GM18511 (cell line): Measurements from ENCODE around the gene CAPN6.

ENCODE experiments used
- ATAC-seq: cut with Tn5 transposase; IDR thresholded peaks from one replicate; pipeline ENCODE4 v1.9.1; 2021; ENCODE audit warnings: mild to moderate bottlenecking, moderate library complexity; ENCODE audit not compliant: unreplicated experiment

The CAPN6 gene, protein sequence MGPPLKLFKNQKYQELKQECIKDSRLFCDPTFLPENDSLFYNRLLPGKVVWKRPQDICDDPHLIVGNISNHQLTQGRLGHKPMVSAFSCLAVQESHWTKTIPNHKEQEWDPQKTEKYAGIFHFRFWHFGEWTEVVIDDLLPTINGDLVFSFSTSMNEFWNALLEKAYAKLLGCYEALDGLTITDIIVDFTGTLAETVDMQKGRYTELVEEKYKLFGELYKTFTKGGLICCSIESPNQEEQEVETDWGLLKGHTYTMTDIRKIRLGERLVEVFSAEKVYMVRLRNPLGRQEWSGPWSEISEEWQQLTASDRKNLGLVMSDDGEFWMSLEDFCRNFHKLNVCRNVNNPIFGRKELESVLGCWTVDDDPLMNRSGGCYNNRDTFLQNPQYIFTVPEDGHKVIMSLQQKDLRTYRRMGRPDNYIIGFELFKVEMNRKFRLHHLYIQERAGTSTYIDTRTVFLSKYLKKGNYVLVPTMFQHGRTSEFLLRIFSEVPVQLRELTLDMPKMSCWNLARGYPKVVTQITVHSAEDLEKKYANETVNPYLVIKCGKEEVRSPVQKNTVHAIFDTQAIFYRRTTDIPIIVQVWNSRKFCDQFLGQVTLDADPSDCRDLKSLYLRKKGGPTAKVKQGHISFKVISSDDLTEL

DNA sequence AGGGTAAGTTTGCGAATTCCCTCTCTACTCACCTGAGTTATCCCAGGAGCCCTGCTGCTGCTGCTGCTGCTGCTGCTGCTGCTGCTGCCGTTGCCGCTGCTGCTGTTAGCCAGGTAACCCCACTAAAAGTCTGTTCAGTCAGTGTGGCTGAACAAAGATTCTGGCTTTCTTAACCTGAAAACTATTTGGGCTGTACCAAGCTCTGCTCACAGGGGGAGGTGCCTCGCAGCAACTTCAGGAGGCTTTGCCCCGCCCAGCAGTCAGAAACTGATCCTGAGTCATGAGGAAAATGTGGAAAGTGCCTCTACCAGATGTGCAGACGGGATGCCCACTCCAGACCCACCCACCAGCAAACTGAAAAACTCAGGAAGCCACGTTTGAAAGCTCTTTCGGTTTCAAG lies at the start of gene CAPN6:
Gene CAPN6, minus strand, starts transcription at position 145 of the 400 bp plus-strand sequence. CDS start 6,547 bp downstream, outside the sequence.
- no peak for ATAC-seq

GRCh38 chrX:111319451-111319850 lies 49.2 kb upstream of the CAPN6 start:
- ATAC-seq = no peak

DNA sequence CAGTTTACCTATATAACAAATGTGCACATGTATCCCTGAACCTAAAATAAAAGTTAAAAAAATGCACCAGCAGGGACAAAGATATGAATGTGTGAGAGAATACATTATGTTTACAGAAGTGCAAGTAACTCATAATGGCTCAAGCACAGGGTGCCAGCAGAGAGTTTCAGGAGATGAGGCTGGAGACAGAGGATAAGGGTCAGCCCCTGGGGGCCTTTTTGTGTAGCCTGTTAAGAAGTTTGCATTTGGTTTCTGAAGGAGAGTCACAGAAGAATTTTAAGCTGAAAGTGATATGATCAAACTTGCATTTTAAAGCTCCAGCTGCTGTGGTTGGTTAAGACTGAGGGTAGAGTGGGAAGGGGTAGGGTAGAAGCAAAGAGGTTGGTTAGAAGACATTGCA lies 48.6 kb upstream of the CAPN6 start:
- no peak for ATAC-seq

- ATAC-seq = no peak
Measured at GRCh38 chrX:111309083-111309482, 38.8 kb upstream of the CAPN6 start.

- no peak for ATAC-seq
Measured at GRCh38 chrX:111308039-111308438, 37.8 kb upstream of the CAPN6 start.

DNA sequence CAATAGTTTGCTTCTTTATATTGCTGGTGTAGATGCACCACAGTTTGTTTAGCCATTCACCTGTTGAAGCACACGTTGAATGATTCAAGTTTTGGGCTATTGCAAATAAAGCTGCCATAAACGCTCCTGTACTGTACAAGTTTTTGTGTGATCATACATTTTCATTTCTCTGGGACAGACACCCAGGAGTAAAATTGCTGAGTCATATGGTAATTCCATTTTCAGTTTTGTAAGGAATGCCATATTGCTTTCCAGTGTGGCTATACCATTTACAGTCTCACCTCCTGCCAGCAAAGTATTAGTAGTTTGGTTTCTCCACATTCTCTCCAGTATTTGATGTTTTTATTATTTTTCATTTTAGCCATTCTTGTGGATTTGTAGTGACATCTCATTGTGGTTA lies 32.0 kb upstream of the CAPN6 start:
- ATAC-seq = no peak

DNA sequence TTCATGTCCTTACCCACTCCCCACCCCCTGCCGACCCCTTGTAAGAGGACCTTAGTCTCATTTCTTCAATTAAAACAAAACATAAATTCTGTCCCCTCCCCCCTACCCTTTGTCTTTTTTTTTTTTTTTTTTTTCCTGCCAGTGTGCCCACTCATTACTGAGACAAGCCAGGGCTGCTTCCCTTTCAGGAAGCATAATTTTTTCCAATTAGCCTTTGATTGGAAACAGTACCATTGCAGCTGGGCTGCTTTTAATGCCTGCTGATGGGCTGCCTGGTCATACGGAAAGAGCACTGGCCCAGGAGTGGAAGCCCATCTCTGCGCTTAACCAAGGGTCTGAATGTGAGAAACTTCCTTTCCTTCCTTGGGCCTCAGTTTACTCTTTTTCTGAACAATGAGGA lies 18.6 kb upstream of the CAPN6 start:
- no peak for ATAC-seq

- no peak for ATAC-seq
Measured at GRCh38 chrX:111284631-111285293, 14.5 kb upstream of the CAPN6 start.

GRCh38 chrX:111283446-111283845 lies 13.2 kb upstream of the CAPN6 start:
- no peak for ATAC-seq

DNA sequence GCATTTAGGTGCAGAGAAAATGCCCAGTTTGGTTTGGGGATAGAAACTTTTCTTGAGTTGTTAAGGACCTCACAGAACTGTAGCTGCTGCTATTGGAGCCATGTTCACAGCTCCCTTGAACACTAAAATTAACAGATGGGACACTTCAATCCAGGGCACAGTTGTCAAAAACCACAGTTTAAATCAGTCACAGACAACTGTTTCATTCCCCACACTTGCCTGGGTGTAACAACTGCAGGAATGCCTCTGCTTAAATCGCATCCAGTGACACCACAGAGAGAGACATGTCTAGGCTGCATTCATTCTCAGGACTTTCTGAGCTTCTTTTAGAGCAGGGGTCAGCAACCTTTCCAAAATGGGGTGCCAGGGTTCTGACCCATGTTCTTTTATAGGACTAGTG lies 12.7 kb upstream of the CAPN6 start:
- ATAC-seq = no peak

GRCh38 chrX:111282139-111282538 lies 11.9 kb upstream of the CAPN6 start:
- ATAC-seq = no peak

DNA sequence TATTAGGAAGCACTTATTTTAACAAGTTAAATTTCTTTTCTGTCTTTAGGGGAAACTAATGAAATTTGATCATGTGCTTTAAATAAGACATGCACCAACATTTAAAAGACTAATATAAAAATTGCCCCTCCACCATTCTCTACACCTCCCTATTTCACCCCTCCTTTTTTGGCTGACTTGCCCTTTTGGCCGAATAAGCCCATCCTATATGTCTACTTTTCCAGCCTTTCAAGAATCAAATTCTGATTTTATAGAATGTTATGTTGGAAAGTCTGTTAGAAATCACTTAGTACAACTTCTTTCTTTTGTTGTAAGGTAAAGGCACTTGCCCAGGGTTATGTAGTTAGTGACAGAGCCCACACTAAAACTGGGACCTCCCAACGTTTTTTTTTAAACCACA lies 1.8 kb downstream of the CAPN6 start:
- no peak for ATAC-seq

DNA sequence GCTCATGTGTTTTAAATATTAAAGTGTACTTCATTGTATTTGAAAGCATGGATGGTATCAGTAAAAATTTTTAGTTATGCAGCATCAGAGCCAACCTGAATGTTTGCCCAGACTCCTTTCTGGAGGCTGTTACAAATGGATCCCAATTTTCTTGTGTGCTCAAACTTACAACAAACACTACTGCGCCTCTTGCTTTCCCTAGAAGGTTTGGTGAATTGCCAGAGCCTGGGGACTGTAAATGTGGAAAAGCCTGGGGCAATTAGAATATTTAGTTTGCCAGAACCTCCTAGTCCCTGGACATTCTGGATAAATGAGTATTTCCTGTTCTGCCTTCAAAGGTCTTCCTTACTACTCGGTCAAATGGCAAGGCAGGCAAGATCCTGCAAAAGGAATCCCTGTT lies 4.8 kb downstream of the CAPN6 start:
- no peak for ATAC-seq

DNA sequence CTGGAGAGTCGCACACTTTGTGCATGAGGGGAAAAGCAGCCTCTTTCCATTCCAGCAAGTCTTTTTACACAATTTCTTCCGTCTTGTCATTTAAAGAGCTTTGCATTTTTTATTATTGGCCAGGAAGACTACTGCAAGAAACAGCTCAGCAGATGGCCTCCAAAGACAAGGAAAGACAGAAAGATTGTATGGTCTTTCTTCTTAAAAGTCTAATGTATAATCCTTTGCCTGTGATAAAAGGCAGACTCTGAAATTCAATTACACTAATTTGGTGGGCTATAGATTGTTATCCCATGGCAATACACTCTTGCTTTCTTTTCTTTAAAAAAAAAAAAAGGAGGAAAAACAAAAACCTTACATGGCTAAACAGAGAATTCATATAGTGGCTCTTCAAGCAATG lies 5.9 kb downstream of the CAPN6 start:
- ATAC-seq = no peak

GRCh38 chrX:111262086-111262485 lies 8.2 kb downstream of the CAPN6 start:
- no peak for ATAC-seq

DNA sequence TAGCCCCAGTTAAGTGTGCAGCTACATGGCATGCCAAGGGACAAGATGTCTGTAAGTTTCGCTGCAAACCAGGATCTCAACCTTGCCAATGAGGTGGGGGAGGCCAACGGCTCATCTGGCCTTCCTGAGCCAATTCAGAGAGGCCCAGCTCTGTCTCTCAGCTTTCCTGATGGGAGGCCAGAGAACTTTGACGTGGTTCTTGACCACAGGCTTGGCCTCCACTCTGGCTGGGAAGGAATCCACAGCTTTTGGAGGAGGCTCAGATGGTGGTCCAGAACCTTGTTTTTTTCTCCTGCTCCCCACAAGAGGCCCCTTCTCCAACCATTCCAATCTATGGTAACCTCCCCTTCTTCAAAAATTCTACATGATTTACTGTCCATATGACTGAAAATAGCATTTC lies 9.8 kb downstream of the CAPN6 start:
- no peak for ATAC-seq

GRCh38 chrX:111259559-111259958 lies 10.7 kb downstream of the CAPN6 start:
- no peak for ATAC-seq

DNA sequence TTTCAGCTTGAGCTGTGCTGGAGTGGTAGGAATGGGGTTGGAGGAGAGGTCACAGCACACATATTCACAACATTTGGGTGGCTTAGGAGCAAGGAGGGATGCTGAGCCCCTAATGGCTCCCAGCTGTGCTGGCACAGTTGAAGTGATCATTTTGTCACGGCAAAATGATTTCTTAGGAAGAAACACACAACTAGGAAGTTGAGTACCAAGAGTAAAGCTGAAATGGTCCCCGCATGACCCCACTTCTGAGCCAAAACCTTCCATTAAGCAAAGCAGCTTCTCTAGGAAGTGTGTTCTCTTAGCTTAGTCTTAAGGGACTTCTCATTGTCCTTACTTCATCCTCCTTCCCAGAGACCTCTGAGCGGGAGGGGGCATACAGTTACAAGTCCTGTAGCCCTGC lies 12.6 kb downstream of the CAPN6 start:
- no peak for ATAC-seq

DNA sequence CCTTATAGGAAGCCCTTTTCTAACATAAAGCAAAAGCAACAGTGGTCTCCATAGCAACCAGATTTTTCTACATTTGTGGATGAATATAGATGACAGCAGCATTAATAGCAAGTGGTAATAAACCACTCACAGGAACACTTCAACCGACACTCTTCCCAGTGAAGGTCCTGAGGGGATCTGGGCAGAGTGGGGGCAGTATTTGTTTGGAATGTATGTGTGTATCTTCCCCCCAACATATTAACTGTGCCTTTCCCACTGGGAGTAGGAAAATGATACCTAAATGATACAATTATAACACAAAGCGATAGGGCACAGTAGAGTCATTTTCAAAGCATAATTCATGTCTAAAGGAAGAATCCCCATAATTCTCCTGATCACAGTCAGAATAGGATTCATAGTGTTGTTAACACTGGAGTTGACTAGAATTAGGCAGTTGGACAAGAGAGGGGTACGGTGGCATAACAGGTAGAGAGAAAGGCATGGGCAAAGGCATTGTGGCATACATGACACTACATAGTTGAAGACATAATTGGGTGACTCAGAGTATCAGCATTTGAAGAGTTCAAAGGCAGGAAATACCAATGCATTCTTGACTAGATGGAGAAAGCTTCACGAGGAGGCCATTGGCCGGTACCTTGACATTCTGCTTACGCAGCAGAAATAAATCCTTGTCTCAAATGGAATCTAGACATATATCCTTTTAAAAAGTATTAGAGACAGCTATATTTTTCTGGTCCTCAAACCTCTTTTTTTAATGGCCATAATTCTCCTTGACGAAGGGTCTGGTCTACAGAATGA lies 15.2 kb downstream of the CAPN6 start:
- no peak for ATAC-seq

GRCh38 chrX:111244235-111244750 lies 26.0 kb downstream of the CAPN6 start:
- no peak for ATAC-seq

DNA sequence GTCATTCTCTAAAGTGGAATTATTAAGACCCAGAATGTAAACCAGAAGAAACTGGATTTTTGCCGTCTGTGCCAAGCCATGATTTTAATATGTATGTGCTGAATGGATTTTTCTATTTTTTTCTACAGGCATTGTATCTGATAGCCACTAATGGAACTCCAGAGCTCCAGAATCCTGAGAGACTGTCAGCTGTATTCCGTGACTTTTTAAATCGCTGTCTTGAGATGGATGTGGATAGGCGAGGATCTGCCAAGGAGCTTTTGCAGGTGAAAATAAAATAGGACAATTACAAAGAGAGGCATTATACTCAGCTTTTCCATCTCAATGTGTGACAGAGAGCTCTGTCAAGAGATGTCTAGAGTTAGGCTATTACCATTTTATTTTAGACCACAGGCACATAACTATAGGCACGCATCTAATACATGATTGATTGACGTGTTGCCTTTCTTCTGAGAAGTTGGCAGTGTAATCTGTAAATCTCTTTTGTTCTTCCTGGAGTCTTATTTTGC lies 53.9 kb downstream of the CAPN6 start:
- no peak for ATAC-seq
